HCT116 (cell line): ENCODE measurements around the gene A4GNT. TPM values are rescaled to one million over a fixed set of nuclear protein-coding genes. Genes with fewer than 3 reads are reported as not detected.

Experiments
- total RNA-seq: library from RNA; stranded (reverse); gene quantifications from one replicate; pipeline ENCODE4 v1.2.1, GENCODE V29; 2021; ENCODE audit not compliant: unreplicated experiment

A4GNT gene
- total RNA-seq, 1 experiment from 2014 or later, result not detected

Other genes with a start within 250 kb of the A4GNT start
- 0.17 TPM for gene CLDN18, start 122.2 kb downstream of the A4GNT start, total RNA-seq
- 9.6 TPM for gene DZIP1L, start 16.8 kb downstream of the A4GNT start, total RNA-seq
- gene DBR1, start 42.5 kb upstream of the A4GNT start, total RNA-seq, result 21.6 TPM
- 36.2 TPM for gene ARMC8, start 54.9 kb upstream of the A4GNT start, total RNA-seq
- gene NME9, start 197.5 kb upstream of the A4GNT start, total RNA-seq, result 0.79 TPM
- 13.5 TPM for gene MRAS, start 216.2 kb upstream of the A4GNT start, total RNA-seq